Measurements from ENCODE around the gene STK32A.

The STK32A gene

DNA sequence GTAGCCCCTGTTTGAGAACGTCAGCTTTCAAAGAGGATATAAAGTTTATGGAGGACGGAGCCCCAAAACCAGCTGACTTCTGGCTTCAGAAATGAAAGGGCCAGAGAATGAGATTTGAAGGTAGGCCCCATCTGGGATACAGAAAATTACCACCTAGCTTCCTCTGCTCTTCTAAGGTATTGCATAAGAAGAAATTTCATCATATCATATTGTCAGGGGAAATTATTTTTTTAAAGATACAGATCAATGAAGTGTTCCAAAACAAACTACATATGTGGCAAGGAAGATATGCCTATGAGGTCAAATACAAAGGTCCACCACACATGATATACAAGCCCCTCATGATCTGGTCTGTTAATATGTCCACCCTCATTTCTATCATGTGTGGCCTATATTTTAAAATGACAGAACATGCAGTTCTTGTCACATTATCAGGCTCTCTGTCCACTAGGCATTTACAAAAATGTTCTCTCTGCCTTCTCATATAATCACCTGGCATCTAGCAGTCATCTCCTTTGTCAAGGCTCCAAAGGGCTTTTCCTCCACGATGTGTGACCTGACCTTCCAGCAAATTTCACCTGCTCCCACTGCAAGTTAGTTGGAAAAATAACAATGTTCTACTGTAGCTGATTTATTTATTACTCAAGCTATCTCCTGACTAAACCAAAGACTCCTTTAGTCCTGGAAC, 192.0 kb downstream of the STK32A start:
- no peak for DNase-seq

DNA sequence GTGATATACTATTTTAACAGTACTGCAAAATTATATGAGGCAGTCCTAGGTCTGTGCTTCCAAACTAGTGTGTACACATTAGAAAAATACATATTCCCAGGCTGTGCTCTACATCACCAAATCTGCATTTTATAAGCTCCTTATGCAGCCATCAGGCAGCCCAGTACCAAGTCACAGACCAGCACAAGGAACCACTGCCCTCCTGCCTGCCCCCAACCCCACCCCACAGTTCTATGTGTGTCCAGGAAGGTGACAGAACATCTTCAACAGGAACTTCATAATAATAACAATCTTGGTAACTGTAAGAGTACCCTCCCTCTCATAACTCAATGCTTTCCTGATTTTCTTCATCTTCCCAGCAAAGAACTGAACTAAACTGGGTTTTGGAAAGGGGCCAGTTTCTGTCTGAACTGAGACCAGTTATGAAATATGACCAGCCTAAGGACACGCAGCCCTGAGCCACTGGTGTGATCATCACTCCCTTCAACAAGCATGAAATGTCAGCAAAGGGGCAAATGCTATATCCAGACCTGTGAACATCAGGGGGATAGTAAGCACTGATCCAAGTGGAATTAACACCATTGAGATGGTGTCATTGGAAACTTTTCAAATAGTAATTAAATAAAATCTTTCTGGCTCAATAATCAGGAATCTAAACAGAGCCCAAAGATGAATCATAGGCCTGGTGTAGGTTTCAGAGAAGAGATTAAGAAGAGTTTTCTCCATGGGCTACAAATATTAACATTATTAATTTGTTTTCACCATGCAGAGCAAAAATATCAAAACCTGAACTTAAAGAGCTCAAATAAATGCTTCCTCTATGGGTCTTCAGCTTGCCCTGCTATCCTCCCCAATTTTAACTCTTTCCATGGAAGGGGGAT, 192.9 kb downstream of the STK32A start:
- no peak for DNase-seq

DNA sequence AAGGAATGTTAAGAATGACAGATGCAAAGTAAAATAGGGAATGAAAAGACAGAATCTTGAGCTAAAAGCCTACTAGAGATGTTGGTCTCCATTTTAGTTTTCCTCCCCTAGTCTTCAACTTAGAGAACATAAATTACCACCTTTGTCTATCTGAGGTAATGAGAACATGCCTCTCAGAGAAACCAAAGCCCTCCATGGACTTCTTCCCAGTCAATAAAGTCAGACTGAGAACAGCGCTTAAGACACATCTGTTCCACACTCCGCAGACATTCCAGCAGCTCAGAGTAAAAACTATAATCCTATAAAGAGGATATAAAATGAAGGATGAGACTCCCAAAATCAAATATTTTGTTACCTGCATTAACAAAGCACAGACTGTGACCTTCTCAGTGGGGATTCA, 195.8 kb downstream of the STK32A start:
- no peak for DNase-seq

DNA sequence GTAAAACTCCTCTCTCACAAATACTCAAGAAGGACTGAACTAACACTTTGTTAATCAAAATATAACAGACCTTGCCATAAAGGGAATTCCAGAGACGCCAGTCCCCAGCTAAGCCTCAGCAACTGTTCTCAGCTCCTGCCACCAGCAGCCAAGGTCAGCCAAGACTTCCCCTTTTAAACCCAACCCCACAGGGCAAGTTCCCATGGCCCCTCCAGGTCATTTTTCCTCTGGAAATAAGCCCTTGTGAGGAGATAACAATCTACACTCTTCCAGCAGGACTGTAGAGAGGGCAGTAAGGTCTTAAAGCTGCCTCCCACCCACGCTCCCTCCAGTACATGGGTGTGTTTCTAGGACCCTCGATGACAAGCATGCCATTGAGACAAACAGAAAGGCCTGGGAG, 196.8 kb downstream of the STK32A start:
- DNase-seq = no peak

DNA sequence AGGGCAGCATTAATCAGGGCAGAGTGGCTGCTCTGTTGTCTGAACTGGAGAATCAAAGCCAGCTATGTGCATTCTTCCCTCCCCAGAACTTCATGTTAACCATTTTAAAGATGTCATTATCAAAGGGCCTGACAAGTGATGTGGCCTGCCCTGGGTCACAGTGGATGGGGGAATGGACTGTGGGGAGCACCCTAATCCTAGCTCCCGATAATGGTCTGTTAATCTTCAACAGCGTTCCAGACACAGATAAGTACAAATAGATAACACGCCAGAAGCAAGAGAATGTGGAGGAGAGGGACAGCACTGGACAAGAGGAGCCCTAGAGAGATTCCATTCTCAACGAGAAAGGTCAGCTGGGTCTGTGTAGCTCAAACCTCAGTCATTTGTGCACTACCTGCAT, 197.5 kb downstream of the STK32A start:
- no peak for DNase-seq

DNA sequence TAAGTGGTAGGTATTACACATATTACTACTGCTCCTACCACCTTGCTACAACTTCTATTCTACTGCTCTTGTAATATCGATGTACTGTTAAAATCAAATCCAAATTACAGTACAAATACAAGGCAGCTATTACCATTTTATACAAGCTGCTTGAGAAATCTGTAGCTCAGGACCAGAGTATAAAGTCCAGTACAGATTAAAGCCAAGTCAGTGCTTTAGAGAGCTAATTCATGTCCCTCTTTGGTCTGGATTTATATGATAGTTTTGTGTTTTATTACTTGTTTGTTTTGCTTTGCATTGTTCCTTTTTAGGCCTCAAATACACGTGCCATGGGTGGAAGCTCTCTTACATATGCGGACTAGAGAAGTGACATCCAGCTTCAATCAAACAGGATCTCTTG, 199.2 kb downstream of the STK32A start:
- no peak for DNase-seq

DNA sequence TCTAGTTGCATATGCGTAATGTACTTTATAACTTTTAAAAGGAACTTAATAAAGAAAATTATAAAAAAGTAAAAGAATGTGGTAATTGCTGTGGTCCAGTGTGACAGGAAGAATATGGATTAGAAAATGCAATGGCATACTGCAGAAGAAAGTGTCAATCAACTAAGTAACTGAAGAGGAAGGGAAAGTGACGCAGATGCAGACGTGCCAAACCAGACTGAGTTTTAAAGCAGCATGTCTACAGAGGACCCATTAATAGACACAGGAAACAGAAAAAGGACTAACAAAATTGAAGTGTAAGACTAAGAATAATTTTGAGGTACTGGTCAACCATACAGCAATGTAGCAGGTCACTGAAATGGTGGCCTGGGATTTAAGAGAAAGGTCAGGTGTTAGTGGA, 201.8 kb downstream of the STK32A start:
- DNase-seq = no peak

DNA sequence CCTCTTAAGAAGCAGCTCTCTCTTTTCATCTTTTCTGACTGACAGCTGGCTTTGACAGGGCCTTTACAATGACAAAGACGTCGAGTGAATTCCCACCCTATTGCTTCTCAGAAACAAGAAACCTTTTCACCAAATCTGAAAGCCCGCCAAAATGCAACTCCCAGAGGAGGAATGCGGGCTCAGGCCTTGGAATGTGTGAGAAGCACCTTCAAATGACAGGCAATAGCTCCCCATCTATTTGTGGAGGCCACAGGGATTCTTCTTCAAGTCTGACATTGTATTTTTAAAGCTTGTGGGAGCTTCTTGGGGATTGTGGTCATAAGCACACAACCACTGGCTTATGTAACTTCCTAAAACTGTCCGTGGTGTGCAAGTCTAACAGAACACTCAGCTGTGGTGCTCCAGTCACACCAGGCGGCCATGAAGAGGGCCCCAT, 202.4 kb downstream of the STK32A start:
- no peak for DNase-seq
